DMS53 treated with DMSO at 0.1 percent for 48 hours (cell line): Measurements from ENCODE around the gene SIM1.

Experiments
- DNase-seq: peaks from one replicate; lab custom pipeline; 2025; ENCODE audit not compliant: unreplicated experiment; lab: John Stamatoyannopoulos, UW

Gene SIM1

GRCh38 chr6:100464903-100465700 is at the start of gene SIM1:
Gene SIM1 (minus strand): TSS chr6:100464921. CDS start chr6:100463468, 1,453 bp downstream.
- no peak for DNase-seq

GRCh38 chr6:100512203-100512862 is 47.6 kb upstream of the SIM1 start:
- no peak for DNase-seq

GRCh38 chr6:100509101-100509500 is 44.4 kb upstream of the SIM1 start:
- no peak for DNase-seq

- DNase-seq = no peak
These were observed 41.9 kb upstream of the SIM1 start for GRCh38 chr6:100506651-100507050.

GRCh38 chr6:100504786-100505737 is 40.3 kb upstream of the SIM1 start:
- DNase-seq = no peak

- no peak for DNase-seq
These were observed 38.5 kb upstream of the SIM1 start for GRCh38 chr6:100503043-100503705.

GRCh38 chr6:100493206-100493888 is 28.6 kb upstream of the SIM1 start:
- no peak for DNase-seq

- no peak for DNase-seq
These were observed 27.4 kb upstream of the SIM1 start for GRCh38 chr6:100491952-100492670.

GRCh38 chr6:100490065-100490464 is 25.3 kb upstream of the SIM1 start:
- DNase-seq = no peak

GRCh38 chr6:100488244-100488643 is 23.5 kb upstream of the SIM1 start:
- no peak for DNase-seq

- no peak for DNase-seq
These were observed 22.9 kb upstream of the SIM1 start for GRCh38 chr6:100487638-100488037.

- no peak for DNase-seq
These were observed 20.5 kb upstream of the SIM1 start for GRCh38 chr6:100485268-100485667.

- DNase-seq = no peak
These were observed 19.8 kb upstream of the SIM1 start for GRCh38 chr6:100484474-100484873.

GRCh38 chr6:100482698-100483097 is 18.0 kb upstream of the SIM1 start:
- DNase-seq = peak; percentile 76

GRCh38 chr6:100479179-100480035 is 14.7 kb upstream of the SIM1 start:
- peak; percentile 24 for DNase-seq

GRCh38 chr6:100475554-100476320 is 11.0 kb upstream of the SIM1 start:
- DNase-seq = no peak

- no peak for DNase-seq
These were observed 8.5 kb upstream of the SIM1 start for GRCh38 chr6:100473182-100473581.

- no peak for DNase-seq
These were observed 8.0 kb upstream of the SIM1 start for GRCh38 chr6:100472674-100473073.
